AG09309 (cell line): ENCODE data around the gene EHD1.

Experiments
- DNase-seq: peaks from one replicate; pipeline ENCODE4 v3.0.0-alpha.2; 2010; ENCODE audit warnings: low read depth
- H3K4me3 ChIP-seq: 2 replicates; pipeline ENCODE4 v1.5.1; 2011; ENCODE audit warnings: mild to moderate bottlenecking, low read depth, low read length, moderate library complexity; ENCODE audit not compliant: control insufficient read depth
- CTCF ChIP-seq: IDR thresholded peaks from 2 replicates; pipeline ENCODE4 v1.5.1; 2011; ENCODE audit warnings: mild to moderate bottlenecking, low read depth, low read length, inconsistent platforms; ENCODE audit not compliant: insufficient read depth, control insufficient read depth; ENCODE audit errors: missing control alignments

The EHD1 gene

GRCh38 chr11:64892411-64892831, 14.0 kb upstream of the EHD1 start:
- TF ChIP-seq CTCF = no peak
- H3K4me3 ChIP-seq = no peak overlapping the region
- no peak for DNase-seq

GRCh38 chr11:64891880-64892279, 13.5 kb upstream of the EHD1 start:
- no peak for TF ChIP-seq CTCF
- H3K4me3 ChIP-seq = no peak overlapping the region
- no peak for DNase-seq

- no peak for DNase-seq
- H3K4me3 ChIP-seq = no peak overlapping the region
- TF ChIP-seq CTCF = no peak
Observed at GRCh38 chr11:64891215-64891848, 12.9 kb upstream of the EHD1 start.

GRCh38 chr11:64890522-64890939, 12.1 kb upstream of the EHD1 start:
- no peak for TF ChIP-seq CTCF
- no peak overlapping the region for H3K4me3 ChIP-seq
- no peak for DNase-seq

- H3K4me3 ChIP-seq = no peak overlapping the region
- TF ChIP-seq CTCF = no peak
Observed at GRCh38 chr11:64888729-64889511, 10.5 kb upstream of the EHD1 start.

GRCh38 chr11:64888406-64888728, 9.9 kb upstream of the EHD1 start:
- no peak for TF ChIP-seq CTCF
- DNase-seq = no peak
- no peak overlapping the region for H3K4me3 ChIP-seq

More at GRCh38 chr11:64888729-64889511, 10.5 kb upstream of the EHD1 start:
- no peak for DNase-seq
